CD1c-positive myeloid dendritic cell (primary cell): ENCODE data around the gene SLC33A1.

Source experiments
- DNase-seq: peaks from one replicate; pipeline ENCODE4 v3.0.0-alpha.2; 2016; ENCODE audit errors: extremely low spot score

The SLC33A1 gene

GRCh38 chr3:155791190-155791589, 63.0 kb downstream of the SLC33A1 start:
- DNase-seq = no peak

- DNase-seq = no peak
Observed at GRCh38 chr3:155790272-155790925, 63.8 kb downstream of the SLC33A1 start.

DNA sequence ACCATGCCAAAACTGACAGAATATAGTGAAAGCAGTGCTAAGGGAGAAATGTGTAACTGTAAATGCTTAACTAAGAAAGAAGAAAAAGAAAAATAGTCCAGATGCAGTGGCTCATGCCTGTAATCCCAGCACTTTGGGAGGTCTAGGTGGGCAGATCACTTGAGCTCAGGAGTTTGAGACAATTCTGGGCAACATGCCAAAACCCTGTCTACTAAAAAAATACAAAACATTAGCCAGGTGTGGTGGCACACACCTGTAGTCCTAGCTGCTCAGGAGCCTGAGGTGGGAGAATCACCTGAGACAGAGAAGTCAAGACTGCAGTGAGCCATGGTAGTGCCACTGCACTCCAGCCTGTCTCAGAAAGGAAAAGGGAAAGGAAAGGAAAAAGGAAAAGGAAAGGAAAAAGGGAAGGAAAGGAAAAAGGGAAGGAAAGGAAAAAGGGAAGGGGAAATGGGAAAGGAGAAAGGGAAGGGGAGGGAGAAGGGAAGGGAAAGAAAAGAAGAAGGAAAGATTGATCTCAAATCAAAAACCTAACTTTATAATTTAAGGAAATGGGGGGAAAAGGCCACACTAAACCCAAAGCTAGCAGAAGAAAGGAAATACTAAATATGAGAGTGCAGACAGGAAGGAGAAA, 68.4 kb downstream of the SLC33A1 start:
- no peak for DNase-seq

- no peak for DNase-seq
Observed at GRCh38 chr3:155782390-155782953, 71.8 kb downstream of the SLC33A1 start.

DNA sequence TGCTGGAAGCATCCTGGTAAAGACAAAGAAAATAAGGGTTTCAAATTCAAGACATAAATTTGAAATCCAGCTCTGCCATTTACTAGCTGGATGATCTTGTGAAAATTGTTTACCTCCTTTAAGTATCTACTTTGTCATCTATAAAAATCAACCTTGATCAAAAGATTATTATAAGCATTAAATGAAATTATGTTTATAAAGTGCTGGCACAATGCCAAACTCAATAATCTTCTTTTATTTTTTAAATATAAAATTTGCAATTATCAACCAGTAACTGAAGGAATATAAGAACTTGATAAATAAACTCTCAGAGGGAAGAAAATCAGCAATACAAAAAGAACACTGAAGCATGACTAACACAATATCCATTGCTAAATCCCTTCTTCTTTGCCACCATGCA, 73.9 kb downstream of the SLC33A1 start:
- no peak for DNase-seq

- DNase-seq = no peak
Observed at GRCh38 chr3:155778462-155778861, 75.8 kb downstream of the SLC33A1 start.

- no peak for DNase-seq
Observed at GRCh38 chr3:155772801-155773200, 81.4 kb downstream of the SLC33A1 start.

GRCh38 chr3:155771126-155771525, 83.1 kb downstream of the SLC33A1 start:
- DNase-seq = no peak
